Non-pigmented ciliary epithelial cell (primary cell): ENCODE data around the gene HFM1.

Experiments used
- DNase-seq: peaks from one replicate; pipeline ENCODE4 v3.0.0-alpha.2; 2010; ENCODE audit warnings: low read depth

The HFM1 gene

GRCh38 chr1:91245435-91245834 lies 159.2 kb downstream of the HFM1 start:
- DNase-seq: no peak

DNA sequence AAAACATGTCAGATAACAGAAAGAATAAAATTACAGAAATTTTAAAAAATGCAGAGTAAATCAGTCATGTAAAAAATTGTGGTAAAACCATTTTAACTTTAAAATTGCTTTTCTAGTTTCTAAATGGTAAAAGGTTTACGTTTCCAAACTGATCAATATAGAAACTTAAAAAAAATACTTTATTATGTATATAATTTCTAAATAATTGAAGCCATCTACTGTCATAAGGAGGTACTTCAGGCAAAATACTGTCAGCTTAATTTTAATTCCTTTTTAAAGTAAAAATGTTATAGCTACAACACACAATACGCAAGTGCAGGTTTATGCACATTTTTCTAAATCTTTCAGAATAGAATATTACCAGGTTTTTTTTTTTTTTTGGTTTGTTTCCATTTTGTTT lies 159.9 kb downstream of the HFM1 start:
- no peak for DNase-seq

- no peak for DNase-seq
These were observed 161.5 kb downstream of the HFM1 start for GRCh38 chr1:91243171-91243570.

GRCh38 chr1:91234181-91234580 lies 170.5 kb downstream of the HFM1 start:
- DNase-seq: no peak

- no peak for DNase-seq
These were observed 177.9 kb downstream of the HFM1 start for GRCh38 chr1:91226741-91227140.

GRCh38 chr1:91224878-91225277 lies 179.8 kb downstream of the HFM1 start:
- DNase-seq: no peak

DNA sequence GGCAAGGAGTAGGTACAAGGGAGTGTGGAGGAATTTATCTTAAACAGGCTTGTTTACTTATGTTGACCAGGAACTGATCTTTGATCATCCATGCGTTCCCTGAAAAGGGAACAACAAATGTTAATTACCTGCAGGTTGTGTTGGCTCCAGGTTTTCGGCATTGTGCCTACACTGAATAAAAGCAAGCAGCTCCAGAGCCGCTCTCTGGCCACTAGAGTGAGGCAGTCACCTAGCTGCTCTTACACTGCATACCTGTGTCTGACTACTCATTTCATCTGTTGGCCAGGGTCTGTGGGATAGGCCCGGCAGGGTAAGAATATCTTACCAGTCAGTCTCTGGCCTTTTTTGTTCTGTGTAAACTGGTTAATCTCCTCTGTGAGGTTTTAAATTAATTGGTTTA lies 183.6 kb downstream of the HFM1 start:
- no peak for DNase-seq

GRCh38 chr1:91217911-91218310 lies 186.7 kb downstream of the HFM1 start:
- DNase-seq: no peak
